IgD-negative memory B cell (primary cell): Measurements from ENCODE around the gene GGTA1. TPM values are rescaled to one million over a fixed set of nuclear protein-coding genes. Genes with fewer than 3 reads are reported as not detected.

Source experiments
- H3K27ac Mint-ChIP-seq, 3 donors: one replicate each; pipeline ENCODE4 v1.8.0; 2020 to 2022; ENCODE audit warnings: mild to moderate bottlenecking in 3 of 3, mixed read lengths in 3 of 3, moderate library complexity in 1 of 3
- H3K27me3 Mint-ChIP-seq: one replicate; pipeline ENCODE4 v1.8.0; 2021; ENCODE audit warnings: mixed read lengths
- H3K36me3 Mint-ChIP-seq: one replicate; pipeline ENCODE4 v1.8.0; 2020; ENCODE audit warnings: mild to moderate bottlenecking, mixed read lengths
- H3K4me1 Mint-ChIP-seq, 3 donors: one replicate each; pipeline ENCODE4 v1.8.0; 2020 to 2022; ENCODE audit warnings: mixed read lengths in 3 of 3, mild to moderate bottlenecking in 1 of 3
- H3K4me3 Mint-ChIP-seq, 4 donors: one replicate each; pipeline ENCODE4 v1.8.0; 2020 to 2022; ENCODE audit warnings: mild to moderate bottlenecking in 4 of 4, mixed read lengths in 4 of 4, moderate library complexity in 3 of 4
- H3K9me3 Mint-ChIP-seq, 3 donors: one replicate each; pipeline ENCODE4 v1.8.0; 2020 to 2021; ENCODE audit warnings: mixed read lengths in 3 of 3, mild to moderate bottlenecking in 1 of 3
- polyA plus RNA-seq: library from polyadenylated mRNA; unstranded; fragments of 300-500 nt; fragmentation: Illumina TruSeq; gene quantifications from one replicate; pipeline ENCODE4 v1.2.3, GENCODE V29; 2021

The GGTA1 gene
- polyA plus RNA-seq, 1 donor from 2014 or later: not detected

DNA sequence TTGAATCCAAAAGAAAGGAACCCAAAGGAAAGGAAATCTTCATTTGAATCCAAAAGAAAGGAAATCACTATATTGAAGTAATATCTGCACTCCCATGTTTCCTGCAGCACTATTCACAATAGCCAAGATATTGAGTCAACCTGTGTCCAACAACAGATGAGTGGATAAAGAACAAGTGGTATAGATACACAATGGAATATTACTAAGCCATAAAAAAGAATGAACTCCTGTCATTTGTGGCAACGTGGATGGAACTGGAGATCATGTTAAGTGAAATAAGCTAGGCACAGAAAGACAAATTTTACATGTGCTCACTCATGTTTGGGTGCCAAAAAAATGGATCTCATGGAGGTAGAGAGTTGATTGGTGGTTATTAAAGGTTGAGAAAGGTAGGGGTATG lies 71.7 kb downstream of the GGTA1 start:
- Mint-ChIP-seq H3K9me3 (peaks cover 4 to 21% (median 5%) of the 10 kb centered on the region in 3 donors), H3K36me3 (peaks cover 5% of the 10 kb centered on the region), H3K27me3 (peaks cover 6% of the 10 kb centered on the region), H3K27ac (no peak overlapping the region), H3K4me3 (no peak overlapping the region), H3K4me1 (no peaks in the 10 kb centered on the region)

DNA sequence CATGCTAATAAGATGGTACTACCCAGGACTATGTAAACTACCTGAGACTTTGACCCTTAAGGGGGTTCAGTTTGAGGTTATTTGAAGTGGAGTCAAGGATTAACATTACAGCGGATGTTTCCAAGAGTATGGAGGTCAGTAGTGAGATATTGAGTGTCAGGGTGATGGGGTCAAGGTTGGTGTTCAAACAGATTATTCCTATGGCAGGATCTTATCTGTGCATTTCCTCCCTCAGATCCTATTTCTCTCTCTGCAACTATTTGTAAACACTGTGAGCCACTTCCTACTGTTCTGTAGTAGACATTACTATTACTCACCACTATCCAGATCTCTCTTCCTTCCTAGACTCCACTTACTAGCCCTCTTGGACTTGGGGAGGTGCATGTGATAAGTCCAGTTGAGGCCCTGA lies 75.6 kb downstream of the GGTA1 start:
- H3K4me3 Mint-ChIP-seq: no peak overlapping the region
- peaks cover 12% of the 10 kb centered on the region for H3K27me3 Mint-ChIP-seq
- H3K27ac Mint-ChIP-seq: no peak overlapping the region
- no peaks in the 10 kb centered on the region for H3K4me1 Mint-ChIP-seq
- peaks cover 5% of the 10 kb centered on the region for H3K36me3 Mint-ChIP-seq
- peaks cover 4 to 21% (median 5%) of the 10 kb centered on the region in 3 donors for H3K9me3 Mint-ChIP-seq

DNA sequence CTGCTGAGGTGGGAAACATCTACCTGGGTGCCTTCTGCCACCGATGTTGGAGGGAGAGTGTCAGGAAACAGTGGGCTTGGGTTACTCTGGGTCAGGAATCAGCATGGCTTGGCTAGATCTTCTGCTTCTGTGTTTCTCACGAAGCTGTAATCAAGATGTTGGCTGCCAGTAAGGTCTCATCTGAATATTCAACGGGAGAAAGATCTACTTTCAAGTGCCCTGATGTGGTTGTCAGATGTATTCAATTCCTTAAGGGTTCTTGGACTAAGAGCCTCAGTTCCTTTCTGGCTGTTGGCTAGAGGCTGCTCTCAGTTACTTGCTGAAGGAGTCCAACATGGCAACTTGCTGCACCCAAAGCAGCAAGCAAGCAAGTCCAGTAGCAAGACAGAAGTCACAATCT lies 87.7 kb downstream of the GGTA1 start:
- Mint-ChIP-seq H3K27ac (no peak overlapping the region), H3K4me3 (no peak overlapping the region), H3K4me1 (no peaks in the 10 kb centered on the region), H3K9me3 (peaks cover 0 to 2% (median 0%) of the 10 kb centered on the region in 3 donors), H3K27me3 (peaks cover 2% of the 10 kb centered on the region), H3K36me3 (no peaks in the 10 kb centered on the region)

DNA sequence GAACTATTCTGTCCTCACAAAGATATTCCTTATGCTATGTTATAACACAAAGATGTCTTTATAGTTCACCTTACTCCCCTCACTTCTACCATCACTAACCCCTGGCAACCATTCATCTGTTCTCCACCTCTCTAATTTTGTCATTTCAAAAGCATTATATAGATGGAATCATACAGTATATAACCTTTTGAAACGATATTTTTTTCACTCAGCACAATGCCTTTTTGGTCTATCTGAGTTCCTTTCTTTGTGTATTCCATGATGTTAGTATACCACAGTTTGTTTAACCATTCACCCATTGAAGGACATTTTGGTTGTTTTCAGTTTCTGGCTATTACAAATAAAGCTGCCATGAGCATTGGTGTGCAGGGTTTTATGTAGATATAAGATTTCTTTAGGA lies 93.7 kb downstream of the GGTA1 start:
- no peaks in the 10 kb centered on the region for H3K27me3 Mint-ChIP-seq
- no peaks in the 10 kb centered on the region for H3K4me1 Mint-ChIP-seq
- H3K27ac Mint-ChIP-seq: peak overlapping the region in 1 of 3 donors; percentile 35
- H3K9me3 Mint-ChIP-seq: peaks cover 0 to 7% (median 2%) of the 10 kb centered on the region in 3 donors
- H3K4me3 Mint-ChIP-seq: no peak overlapping the region
- no peaks in the 10 kb centered on the region for H3K36me3 Mint-ChIP-seq

Other genes starting within 250 kb of the GGTA1 start
- gene GSN, start 231.7 kb downstream of the GGTA1 start, polyA plus RNA-seq: 69.4 TPM
- gene STOM, start 129.6 kb downstream of the GGTA1 start, polyA plus RNA-seq: 17.2 TPM
- not detected for gene DAB2IP, start 151.8 kb upstream of the GGTA1 start, polyA plus RNA-seq